WERI-Rb-1 (cell line): ENCODE data around the gene ZCRB1.
"Not testable (repeated sequence)": the region's sequence is repeated elsewhere in the genome, so short reads cannot be mapped to it uniquely, and the experiment has no call there.

Experiments used
- DNase-seq: peaks from one replicate; pipeline ENCODE4 v3.0.0-alpha.2; 2020
- H3K27ac ChIP-seq: fragments of 250-450 bp; sonication (Bioruptor Pico); 2 replicates; pipeline ENCODE4 v1.5.1; 2020; ENCODE audit warnings: mild to moderate bottlenecking, moderate library complexity
- H3K27me3 ChIP-seq: fragments of 250-450 bp; sonication (Bioruptor Pico); 2 replicates; pipeline ENCODE4 v1.5.1; 2021; ENCODE audit warnings: mild to moderate bottlenecking, low read depth, moderate library complexity; ENCODE audit not compliant: insufficient read depth, severe bottlenecking
- H3K36me3 ChIP-seq: fragments of 250-450 bp; sonication (Bioruptor Pico); 2 replicates; pipeline ENCODE4 v1.5.1; 2020; ENCODE audit warnings: mild to moderate bottlenecking, moderate library complexity
- H3K4me3 ChIP-seq: 2 replicates; pipeline ENCODE4 v1.5.1; 2011; ENCODE audit warnings: low read depth, mild to moderate bottlenecking, control low read depth, low read length
- H3K9me3 ChIP-seq: fragments of 250-450 bp; sonication (Bioruptor Pico); 2 replicates; pipeline ENCODE4 v1.5.1; 2021; ENCODE audit warnings: mild to moderate bottlenecking, moderate library complexity; ENCODE audit not compliant: severe bottlenecking
- CTCF ChIP-seq: IDR thresholded peaks from 2 replicates; pipeline ENCODE4 v1.5.1; 2011; ENCODE audit warnings: low read depth, mild to moderate bottlenecking, control low read depth, inconsistent platforms, low read length

ZCRB1 gene

GRCh38 chr12:42332301-42333285, 6.7 kb upstream of the ZCRB1 start:
- no peak for DNase-seq
- no peak for TF ChIP-seq CTCF
- Histone ChIP-seq H3K27ac (no peak overlapping the region), H3K9me3 (no peaks in the 10 kb centered on the region), H3K27me3 (no peaks in the 10 kb centered on the region), H3K36me3 (peaks cover 7% of the 10 kb centered on the region), H3K4me3 (no peak overlapping the region)

- H3K27me3 ChIP-seq, H3K36me3 ChIP-seq, H3K4me3 ChIP-seq, DNase-seq, H3K9me3 ChIP-seq, H3K27ac ChIP-seq: not testable (repeated sequence)
Observed at GRCh38 chr12:42330097-42330496, 4.2 kb upstream of the ZCRB1 start.

- Histone ChIP-seq H3K9me3 (no peaks in the 10 kb centered on the region), H3K27me3 (no peaks in the 10 kb centered on the region), H3K4me3 (peak overlapping the region; percentile 76; the same call in 1 of the 2 replicates), H3K27ac (no peak overlapping the region), H3K36me3 (peaks cover 6% of the 10 kb centered on the region)
- DNase-seq = no peak
- no peak for TF ChIP-seq CTCF
Observed at GRCh38 chr12:42327227-42327590, 1.3 kb upstream of the ZCRB1 start.

- DNase-seq = no peak
- Histone ChIP-seq H3K9me3 (no peaks in the 10 kb centered on the region), H3K4me3 (peak overlapping the region; percentile 76), H3K27ac (peak overlapping the region; percentile 86), H3K36me3 (peaks cover 6% of the 10 kb centered on the region), H3K27me3 (no peaks in the 10 kb centered on the region)
- TF ChIP-seq CTCF = no peak
Observed at GRCh38 chr12:42326541-42327226, 790 bp upstream of the ZCRB1 start.

GRCh38 chr12:42325326-42325652, 605 bp downstream of the ZCRB1 start:
- no peaks in the 10 kb centered on the region for H3K9me3 ChIP-seq
- peaks cover 10% of the 10 kb centered on the region for H3K36me3 ChIP-seq
- DNase-seq = no peak
- H3K4me3 ChIP-seq = peak overlapping the region; percentile 76
- no peaks in the 10 kb centered on the region for H3K27me3 ChIP-seq
- TF ChIP-seq CTCF = no peak
- peak overlapping the region; percentile 86 for H3K27ac ChIP-seq

GRCh38 chr12:42323856-42324255, 2.0 kb downstream of the ZCRB1 start:
- Histone ChIP-seq H3K27ac (no peak overlapping the region), H3K36me3 (peaks cover 10% of the 10 kb centered on the region), H3K9me3 (no peaks in the 10 kb centered on the region), H3K4me3 (no peak overlapping the region), H3K27me3 (no peaks in the 10 kb centered on the region)
- no peak for TF ChIP-seq CTCF
- DNase-seq = no peak
